ENCODE measurements around the gene PPM1F.

PPM1F gene

DNA sequence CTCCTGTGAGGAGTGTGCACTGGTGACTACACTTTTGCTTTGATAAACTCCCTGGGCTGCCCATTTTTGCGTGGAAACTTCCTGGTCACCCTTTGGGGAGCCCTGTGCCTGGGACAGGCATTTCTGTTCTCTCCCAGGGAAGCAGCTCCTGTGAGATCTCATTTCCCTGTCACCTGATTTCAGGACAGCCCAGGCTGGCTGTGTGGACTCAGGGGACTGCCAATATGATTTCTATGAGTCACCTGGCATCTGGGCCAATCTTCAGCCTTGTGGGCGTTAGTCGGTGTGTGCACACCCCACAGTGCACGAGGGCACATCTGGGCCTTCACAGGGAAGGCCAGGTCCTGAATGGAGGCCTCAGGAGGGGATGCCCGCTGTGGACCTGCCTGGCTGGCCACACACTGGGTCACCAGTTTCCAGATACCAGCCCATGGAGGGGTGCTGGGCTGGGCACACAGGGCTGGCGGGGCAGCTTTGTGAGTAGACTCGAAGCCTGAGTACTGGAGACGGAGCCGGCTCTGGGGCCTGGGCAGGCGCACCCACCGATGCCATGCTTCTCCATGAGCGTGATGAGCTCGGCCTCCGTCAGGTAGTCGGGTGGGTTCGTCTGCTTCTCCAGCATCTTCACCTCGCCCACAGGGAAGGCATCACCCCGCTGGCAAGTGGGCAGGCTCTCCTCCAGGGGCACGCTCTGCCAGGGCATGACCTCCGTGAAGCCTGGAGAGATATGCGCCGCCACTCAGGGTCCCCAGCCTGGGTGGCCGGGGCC lies 9.4 kb upstream of the PPM1F start:
- Histone ChIP-seq H3K4me3 (no peak overlapping the region), H3K36me3 (peaks cover 54 to 95% (median 88%) of the 10 kb centered on the region in 3 donors), H3K9me3 (no peaks in the 10 kb centered on the region), H3K27ac (no peak overlapping the region), H3K27me3 (no peaks in the 10 kb centered on the region), H3K4me1 (no peaks in the 10 kb centered on the region)
- TF ChIP-seq, protein P1, sequence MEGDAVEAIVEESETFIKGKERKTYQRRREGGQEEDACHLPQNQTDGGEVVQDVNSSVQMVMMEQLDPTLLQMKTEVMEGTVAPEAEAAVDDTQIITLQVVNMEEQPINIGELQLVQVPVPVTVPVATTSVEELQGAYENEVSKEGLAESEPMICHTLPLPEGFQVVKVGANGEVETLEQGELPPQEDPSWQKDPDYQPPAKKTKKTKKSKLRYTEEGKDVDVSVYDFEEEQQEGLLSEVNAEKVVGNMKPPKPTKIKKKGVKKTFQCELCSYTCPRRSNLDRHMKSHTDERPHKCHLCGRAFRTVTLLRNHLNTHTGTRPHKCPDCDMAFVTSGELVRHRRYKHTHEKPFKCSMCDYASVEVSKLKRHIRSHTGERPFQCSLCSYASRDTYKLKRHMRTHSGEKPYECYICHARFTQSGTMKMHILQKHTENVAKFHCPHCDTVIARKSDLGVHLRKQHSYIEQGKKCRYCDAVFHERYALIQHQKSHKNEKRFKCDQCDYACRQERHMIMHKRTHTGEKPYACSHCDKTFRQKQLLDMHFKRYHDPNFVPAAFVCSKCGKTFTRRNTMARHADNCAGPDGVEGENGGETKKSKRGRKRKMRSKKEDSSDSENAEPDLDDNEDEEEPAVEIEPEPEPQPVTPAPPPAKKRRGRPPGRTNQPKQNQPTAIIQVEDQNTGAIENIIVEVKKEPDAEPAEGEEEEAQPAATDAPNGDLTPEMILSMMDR (IDR thresholded peaks at IDR 0.05): no peak
- intact Hi-C loops (cut with DNase I; ENCODE audit: low total_unique reads): no loop called here
- DNase-seq: no peak

DNA sequence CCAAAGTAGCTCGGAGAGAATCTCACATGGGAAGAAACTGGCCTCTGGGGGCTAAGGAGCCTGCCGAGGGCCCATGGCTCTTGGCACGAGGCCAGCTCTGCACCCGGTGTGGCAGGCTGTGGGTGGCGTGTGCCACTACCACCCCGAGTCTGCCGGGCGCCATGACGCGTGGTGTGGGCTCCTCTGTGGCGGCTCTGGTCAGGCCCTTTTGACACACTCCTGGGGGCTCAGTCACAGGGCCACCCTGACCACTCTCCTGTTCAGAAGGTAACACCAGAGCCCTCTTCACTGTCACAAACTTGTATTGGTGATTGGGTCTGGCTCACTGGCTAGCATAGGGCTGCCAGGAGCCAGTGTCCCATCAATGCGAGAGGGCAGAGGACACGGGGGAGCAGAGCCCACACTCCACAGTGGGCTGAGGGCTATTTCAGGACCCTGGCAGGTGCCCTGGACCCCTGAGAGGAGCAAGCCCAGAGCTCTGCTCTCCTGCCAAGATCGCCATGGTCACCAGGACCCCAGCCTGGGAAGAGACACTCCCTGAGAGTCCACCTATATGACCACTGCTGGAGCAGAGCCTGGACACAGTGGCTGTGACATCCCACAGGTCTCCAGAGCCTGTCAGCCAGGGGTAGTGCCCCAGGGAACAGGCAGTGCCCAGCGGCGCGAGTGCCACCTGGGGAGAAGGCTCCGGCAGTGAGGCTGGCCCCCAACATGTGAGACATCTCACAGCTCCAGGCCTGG lies 8.6 kb upstream of the PPM1F start:
- H3K36me3 ChIP-seq: peaks cover 46 to 87% (median 81%) of the 10 kb centered on the region in 3 donors

DNA sequence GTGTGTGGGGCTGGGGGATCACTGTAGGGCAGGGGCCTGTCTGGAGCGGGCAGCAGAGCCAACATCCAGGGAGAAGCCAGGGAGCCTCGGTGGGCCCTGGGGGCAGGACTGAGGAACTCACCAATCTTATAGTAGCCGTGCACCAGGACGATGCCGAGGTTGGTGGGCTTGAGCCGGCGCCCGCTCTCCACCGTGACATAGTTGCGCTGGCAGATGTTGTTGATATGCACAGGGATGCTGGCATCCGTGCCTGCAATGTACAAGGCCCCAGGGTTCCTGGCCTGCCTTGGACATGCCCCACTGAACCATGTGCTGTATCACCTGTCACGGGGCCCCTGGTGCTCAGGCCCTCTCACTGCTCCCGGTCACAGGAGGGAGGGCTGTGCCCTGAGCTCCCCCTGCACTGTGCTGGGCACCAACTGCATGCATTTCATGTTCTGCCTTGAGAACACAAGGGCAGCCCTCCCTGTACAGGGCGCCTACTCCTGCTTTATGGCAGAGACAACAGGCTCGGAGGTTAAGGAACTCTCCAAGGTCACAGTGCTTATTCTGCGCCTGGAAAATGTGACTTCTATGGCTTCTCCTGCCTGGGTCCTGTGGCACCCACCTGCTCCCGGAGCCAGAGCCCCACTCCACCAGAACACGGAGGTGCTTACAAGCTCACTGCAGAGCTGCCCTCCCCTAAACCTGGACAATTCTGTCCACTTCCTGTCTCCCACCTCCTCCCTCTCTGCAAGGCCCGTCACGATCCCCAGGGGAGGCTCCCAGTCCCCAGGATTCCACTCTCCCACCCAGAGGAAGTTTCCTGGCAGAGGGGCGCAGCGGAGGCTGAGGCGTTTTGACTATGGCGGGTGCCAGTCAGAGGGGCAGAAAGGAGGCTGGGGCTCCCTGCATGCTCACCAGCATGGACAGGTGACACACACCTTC lies 7.8 kb upstream of the PPM1F start:
- Histone ChIP-seq H3K27me3 (no peaks in the 10 kb centered on the region), H3K4me3 (no peak overlapping the region), H3K4me1 (no peaks in the 10 kb centered on the region), H3K9me3 (no peaks in the 10 kb centered on the region), H3K27ac (no peak overlapping the region), H3K36me3 (peaks cover 38 to 79% (median 73%) of the 10 kb centered on the region in 3 donors)
- DNase-seq: no peak
- intact Hi-C loops (cut with DNase I; ENCODE audit: low total_unique reads): no loop called here
- TF ChIP-seq, protein P1 (IDR thresholded peaks at IDR 0.05): no peak

More for the DNA sequence above, 8.6 kb upstream of the PPM1F start:
- Histone ChIP-seq H3K27me3 (no peaks in the 10 kb centered on the region), H3K4me3 (no peak overlapping the region), H3K27ac (no peak overlapping the region), H3K9me3 (no peaks in the 10 kb centered on the region), H3K4me1 (no peaks in the 10 kb centered on the region)
- TF ChIP-seq, protein P1 (IDR thresholded peaks at IDR 0.05): no peak
- DNase-seq: no peak
- intact Hi-C loops (cut with DNase I; ENCODE audit: low total_unique reads): no loop called here

DNA sequence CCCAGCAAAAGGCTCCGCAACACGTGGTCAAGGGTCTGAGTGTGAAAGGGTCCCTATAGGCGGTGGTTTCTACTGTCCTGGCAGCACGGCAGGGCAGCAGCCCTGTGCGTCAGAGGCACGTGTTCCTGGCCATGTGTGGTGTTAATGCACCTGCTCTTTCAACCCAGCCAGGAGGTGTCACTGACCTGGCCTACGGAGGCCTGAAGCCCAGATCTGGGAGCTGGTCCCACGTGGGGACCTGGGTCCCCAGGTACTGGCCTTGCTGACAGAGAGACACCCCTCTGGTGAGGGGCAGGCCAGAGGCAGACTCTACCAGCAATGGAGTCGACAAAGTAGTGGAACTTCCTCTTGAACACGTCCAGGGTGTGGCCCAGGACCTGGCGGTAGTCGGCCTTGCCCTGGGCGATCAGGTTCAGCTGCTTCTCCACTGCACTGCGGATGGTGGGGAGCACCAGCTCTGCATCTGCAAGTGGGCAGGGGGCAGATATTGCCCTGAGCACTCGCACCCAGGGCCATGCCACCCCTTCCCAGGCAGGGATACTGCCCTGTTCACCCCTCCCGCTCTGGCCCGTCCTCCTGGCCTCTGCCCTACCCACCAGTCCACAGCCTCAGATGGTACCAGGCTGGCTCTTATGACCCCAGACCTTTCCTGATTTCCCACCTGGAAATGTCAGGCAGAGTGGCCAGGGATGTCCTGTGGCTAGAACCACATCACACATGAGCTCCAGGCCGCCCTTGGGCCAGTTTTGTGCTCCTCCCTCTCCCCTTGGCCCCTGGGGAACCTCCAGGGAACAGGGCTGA lies 6.8 kb upstream of the PPM1F start:
- TF ChIP-seq, protein P1 (IDR thresholded peaks at IDR 0.05): no peak
- no peaks in the 10 kb centered on the region for H3K4me1 ChIP-seq
- intact Hi-C loops (cut with DNase I; ENCODE audit: low total_unique reads): no loop called here
- no peak for DNase-seq
- no peak overlapping the region for H3K27ac ChIP-seq
- H3K9me3 ChIP-seq: no peaks in the 10 kb centered on the region
- H3K27me3 ChIP-seq: no peaks in the 10 kb centered on the region
- no peak overlapping the region for H3K4me3 ChIP-seq
- peaks cover 28 to 69% (median 64%) of the 10 kb centered on the region in 3 donors for H3K36me3 ChIP-seq

Data from tibial artery (tissue), 4 donors.